Parietal lobe (tissue), 1 donor: ENCODE results near the gene EIF2D. TPM values are rescaled to one million over a fixed set of nuclear protein-coding genes. Genes with fewer than 3 reads are reported as not detected.

ENCODE experiments used
- total RNA-seq: library from RNA; depleted of rRNA; stranded (reverse); fragments of >200 nt; gene quantifications from one replicate; pipeline ENCODE4 v1.2.3, GENCODE V29; 2014

The EIF2D gene
- 23.5 TPM for total RNA-seq

GRCh38 chr1:206612129-206612876, at the start of gene EIF2D:
Gene EIF2D (minus strand): TSS chr1:206612465. CDS start chr1:206612342, 123 bp downstream.

GRCh38 chr1:206635080-206635977, 23.1 kb upstream of the EIF2D start, which contains the start of gene DYRK3:
Gene DYRK3 (plus strand): TSS chr1:206635536. CDS start chr1:206635704, 168 bp downstream.

Other genes with a start within 250 kb of the EIF2D start
- 0.94 TPM for gene IKBKE, start 142.0 kb downstream of the EIF2D start, total RNA-seq
- 1.3 TPM for gene RASSF5, start 104.9 kb downstream of the EIF2D start, total RNA-seq
- 13.5 TPM for gene DYRK3, start 23.1 kb upstream of the EIF2D start, total RNA-seq
- gene MAPKAPK2, start 72.4 kb upstream of the EIF2D start, total RNA-seq, result 11.3 TPM
- gene IL19, start 158.3 kb upstream of the EIF2D start, total RNA-seq, result not detected
- not detected for gene IL10, start 160.0 kb upstream of the EIF2D start, total RNA-seq